Adrenal gland (tissue), 12 donors: Measurements from ENCODE around the gene SYT2. TPM values are rescaled to one million over a fixed set of nuclear protein-coding genes. Genes with fewer than 3 reads are reported as not detected.
A peak's percentile ranks its signal among the peaks of the same experiment; 100 is the strongest.

Experiments used
- DNase-seq, 7 donors: peaks; one replicate each; pipeline ENCODE4 v3.0.0-alpha.2; 2019 to 2020
- H3K27ac ChIP-seq, 5 donors: fragments of 200-600 bp; sonication (generic) in 4 of 5; 1 replicate in 3 of 5; 2 replicates in 2 of 5; pipeline versions ENCODE4 v1.5.1 to v1.8.0; 2016 to 2020; ENCODE audit warnings: mild to moderate bottlenecking in 1 of 5
- H3K27me3 ChIP-seq: fragments of 200-600 bp; 2 replicates; pipeline ENCODE4 v1.8.0; 2021
- H3K36me3 ChIP-seq, 2 donors: fragments of 200-600 bp; replicated peaks in 1 of 2; 1 replicate in 1 of 2; 2 replicates in 1 of 2; pipeline versions ENCODE4 v1.5.1 to v1.8.0; 2018 to 2022
- H3K4me1 ChIP-seq, 2 donors: fragments of 200-600 bp; replicated peaks in 1 of 2; 1 replicate in 1 of 2; 2 replicates in 1 of 2; pipeline versions ENCODE4 v1.5.1 to v1.8.0; 2018 to 2021
- H3K4me3 ChIP-seq, 4 donors: fragments of 200-600 bp; sonication (generic) in 3 of 4; one replicate each; pipeline ENCODE4 v1.5.1; 2016 to 2018
- H3K9me3 ChIP-seq, 3 donors: fragments of 200-600 bp; sonication (generic) in 1 of 3; replicated peaks in 1 of 3; 1 replicate in 2 of 3; 2 replicates in 1 of 3; pipeline versions ENCODE4 v1.5.1 to v1.8.0; 2016 to 2021
- CTCF ChIP-seq, 6 experiments: fragments of 450-650 bp in 4 of 6; fragments of 200-600 bp in 2 of 6; sonication (generic) in 1 of 6; IDR thresholded peaks; 1 replicate in 5 of 6; 2 replicates in 1 of 6; pipeline versions ENCODE4 v1.5.1 to v1.8.0; 2016 to 2021; ENCODE audit warnings: antibody characterized with exemption in 6 of 6, mild to moderate bottlenecking in 2 of 6, moderate library complexity in 1 of 6
- POLR2A ChIP-seq, 2 donors: fragments of 450-650 bp; IDR thresholded peaks; one replicate each; pipeline ENCODE4 v1.6.1; 2017; ENCODE audit warnings: antibody characterized with exemption in 2 of 2, mild to moderate bottlenecking in 2 of 2, moderate library complexity in 1 of 2
- WGBS, 4 donors: extraction: QIAGEN DNeasy Blood & Tissue Kit in 2 of 4; methylation state at CpG; one replicate each; pipeline versions ENCODE4 v1.1.5 to v1.1.7; 2013 to 2017; 5-methylcytosine and 5-hydroxymethylcytosine counted together
- intact Hi-C, 2 donors: fragments of 100-400 bp; cut with DNase I; formaldehyde crosslinking; loops; one replicate each; pipeline versions ENCODE4 v1.14.1 to v1.15.0; 2022 to 2023
- polyA plus RNA-seq, 3 donors: library from polyadenylated mRNA; stranded (reverse); fragments of 200-250 nt in 2 of 3; fragments of 350-450 nt in 1 of 3; fragmentation: Illumina TruSeq in 1 of 3; extraction: RNeasy Lipid Tissue Mini Kit (QIAGEN cat#74804) in 1 of 3; gene quantifications; one replicate each; pipeline ENCODE4 v1.2.3, GENCODE V29; 2013 to 2014
- total RNA-seq, 9 donors: library from RNA; depleted of rRNA in 4 of 9; stranded (reverse); fragments of >200 nt in 4 of 9; fragments of 120-200 nt in 1 of 9; fragmentation: NEBNext Ultra II Directional in 1 of 9; extraction: Animal tissue kit (Norgen Biotek cat#: 25700) in 1 of 9; gene quantifications; one replicate each; pipeline versions ENCODE4 v1.1.0 to v1.2.4, GENCODE V29; 2013 to 2023
- donor health status: healthy with polysubstance abuse.
- donor health status: Bipolar disorder and iron deficiency.
- donor health status: DM: yes; HTN: yes; CAD: no.
- donor health status: DM: no; HTN: no; CAD: no.
- donor health status: DM: no; HTN: no; CAD: no.
- donor health status: DM: yes; HTN: yes; CAD: no.

Gene SYT2
- total and polyA plus RNA-seq, 12 donors, result 0.08 to 3.8 (median 0.44) TPM; not detected in 3

DNA sequence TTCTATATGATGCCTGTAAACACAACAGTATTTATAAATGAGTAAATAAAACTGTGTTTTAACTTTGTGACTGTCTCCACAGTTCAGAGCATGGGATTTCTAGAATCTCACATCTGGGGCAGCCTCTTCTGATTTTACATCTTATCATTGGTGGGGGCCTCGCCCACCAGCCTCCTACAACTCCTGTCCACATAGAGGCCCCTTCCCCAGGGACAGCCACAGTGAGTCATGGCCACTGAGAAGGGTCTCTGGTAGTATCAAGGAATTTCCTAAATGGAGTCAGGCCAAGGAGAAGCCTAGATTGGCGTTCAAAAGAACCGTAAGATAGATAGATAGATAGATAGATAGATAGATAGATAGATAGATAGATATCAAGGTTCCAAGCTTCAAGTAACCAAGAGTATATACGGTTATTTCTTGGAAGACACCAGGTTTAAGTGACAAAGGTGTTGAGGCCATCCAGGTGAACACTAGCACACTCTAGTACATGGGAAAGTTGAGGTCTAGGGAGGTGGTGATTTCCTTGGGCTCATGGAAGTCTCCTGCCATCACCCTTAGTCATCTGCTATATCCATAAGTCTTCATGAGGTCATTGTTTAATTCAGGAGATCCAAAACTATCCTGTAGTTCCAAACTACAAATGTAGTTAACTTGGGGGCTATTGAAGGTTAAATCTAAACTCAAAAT, 121.6 kb downstream of the SYT2 start:
- no peak for TF ChIP-seq CTCF (IDR thresholded peaks at IDR 0.05)
- TF ChIP-seq POLR2A (IDR thresholded peaks at IDR 0.05), result no peak
- Histone ChIP-seq H3K27ac (peak overlapping the region in 3 of 5 donors; percentile 13 to 84 (median 75)), H3K4me1 (peaks cover 0 to 36% of the 10 kb centered on the region in 2 donors), H3K27me3 (no peaks in the 10 kb centered on the region), H3K9me3 (no peaks in the 10 kb centered on the region), H3K36me3 (no peaks in the 10 kb centered on the region), H3K4me3 (no peak overlapping the region)
- WGBS, 4 donors, result 87 to 91% (median 89%) methylated on average over 4 of the region's 4 CpGs
- intact Hi-C loops, result no loop called here
- DNase-seq, result no peak

DNA sequence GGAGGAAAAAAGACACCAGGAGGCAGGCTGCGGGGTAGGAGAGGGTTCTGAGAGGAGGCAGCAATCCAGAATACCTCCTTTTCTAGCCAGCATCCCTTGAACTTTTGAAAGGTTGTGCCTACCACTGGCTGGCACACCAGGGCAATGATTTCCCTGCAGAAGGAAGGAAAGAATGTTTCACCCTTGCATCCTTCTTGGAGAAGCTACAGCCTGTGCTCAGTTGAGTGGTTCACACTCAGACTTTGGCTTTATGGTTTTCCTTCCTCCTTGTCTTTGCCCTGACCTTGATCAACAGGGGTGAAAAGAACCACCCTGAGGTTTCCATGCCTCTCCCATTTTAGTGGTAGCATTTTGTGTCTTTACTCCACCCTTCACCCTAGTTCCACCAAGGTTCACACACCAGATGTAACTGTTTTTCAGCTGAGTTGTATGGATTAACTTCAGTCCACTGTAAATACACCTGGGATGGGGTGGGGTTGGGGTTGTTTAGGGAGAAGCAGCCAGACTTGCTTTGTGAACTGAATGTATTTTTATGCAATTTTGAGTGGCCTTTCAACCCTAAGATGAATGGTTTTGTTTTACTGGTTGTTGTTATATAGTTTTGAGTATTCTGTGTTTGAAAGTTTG, 122.3 kb downstream of the SYT2 start:
- Histone ChIP-seq H3K36me3 (no peaks in the 10 kb centered on the region), H3K4me1 (peaks cover 0 to 36% of the 10 kb centered on the region in 2 donors), H3K4me3 (no peak overlapping the region), H3K27me3 (no peaks in the 10 kb centered on the region), H3K27ac (peak overlapping the region in 2 of 5 donors; percentile 75 to 84), H3K9me3 (no peaks in the 10 kb centered on the region)
- DNase-seq, result no peak
- TF ChIP-seq POLR2A (IDR thresholded peaks at IDR 0.05) (no peak), CTCF (IDR thresholded peaks at IDR 0.05) (no peak)
- intact Hi-C loops, result no loop called here
- WGBS, 4 donors, result 0 to 93% (median 29%) methylated on average over 1 of the region's 1 CpG

- H3K36me3 ChIP-seq, result no peaks in the 10 kb centered on the region
- TF ChIP-seq POLR2A (IDR thresholded peaks at IDR 0.05), result no peak
- no peak for TF ChIP-seq CTCF (IDR thresholded peaks at IDR 0.05)
- intact Hi-C loops, result no loop called here
- H3K27me3 ChIP-seq, result no peaks in the 10 kb centered on the region
- peak overlapping the region in 2 of 5 donors; percentile 59 to 75 for H3K27ac ChIP-seq
- H3K4me3 ChIP-seq, result no peak overlapping the region
- no peak for DNase-seq
- no peaks in the 10 kb centered on the region for H3K9me3 ChIP-seq
- H3K4me1 ChIP-seq, result peaks cover 0 to 36% of the 10 kb centered on the region in 2 donors
- WGBS, 4 donors, result 63 to 96% (median 90%) methylated on average over 1 of the region's 1 CpG
Observed at GRCh38 chr1:202586871-202587270, 123.4 kb downstream of the SYT2 start.

DNA sequence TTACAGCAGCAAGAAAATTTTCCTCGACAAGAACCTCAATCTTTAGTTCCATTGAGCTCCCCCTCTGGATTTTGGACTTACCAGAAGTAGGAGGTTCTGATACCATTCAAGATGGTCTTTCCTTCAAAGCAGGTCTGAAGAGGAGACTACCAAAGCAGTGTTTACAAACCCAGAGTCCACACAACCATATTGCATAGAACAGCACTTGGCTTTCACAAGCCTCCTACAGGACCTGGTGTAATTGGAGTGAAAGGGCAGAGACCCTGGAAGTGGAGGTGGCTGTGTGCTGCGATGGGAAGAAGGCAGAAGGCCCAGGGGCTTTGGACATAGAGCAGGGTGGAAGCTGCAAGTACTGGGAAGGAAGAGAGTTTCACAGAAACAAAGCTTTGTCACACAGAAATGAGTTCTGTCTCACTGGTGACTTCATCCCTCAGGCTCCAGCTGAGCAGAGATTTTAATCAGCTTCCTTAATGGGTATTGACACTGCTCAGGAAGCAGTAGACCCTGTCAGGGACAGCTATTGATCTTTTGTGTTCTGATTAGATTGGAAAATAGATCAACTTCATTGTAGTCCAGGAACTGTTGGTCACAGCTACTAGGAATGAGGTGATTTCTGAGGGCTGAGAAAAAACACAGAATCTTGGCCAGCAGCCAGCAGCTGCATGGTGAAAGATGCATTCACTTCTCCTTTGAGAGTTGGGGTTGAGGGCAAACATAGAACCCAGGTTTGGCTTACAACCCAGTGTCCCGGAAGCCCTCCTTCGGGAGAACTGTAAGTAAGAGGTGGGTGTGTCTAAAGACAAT, 124.0 kb downstream of the SYT2 start:
- intact Hi-C loops, result no loop called here
- DNase-seq, result peak in 4 of 7 donors; percentile 15 to 68 (median 38)
- Histone ChIP-seq H3K27me3 (no peaks in the 10 kb centered on the region), H3K4me3 (no peak overlapping the region), H3K36me3 (no peaks in the 10 kb centered on the region), H3K27ac (peak overlapping the region in 2 of 5 donors; percentile 59 to 75), H3K9me3 (no peaks in the 10 kb centered on the region), H3K4me1 (peaks cover 0 to 36% of the 10 kb centered on the region in 2 donors)
- WGBS, 4 donors, result 63 to 75% (median 67%) methylated on average over 4 of the region's 4 CpGs
- TF ChIP-seq CTCF (IDR thresholded peaks at IDR 0.05) (no peak), POLR2A (IDR thresholded peaks at IDR 0.05) (no peak)
